Loucy (cell line): ENCODE measurements around the gene HSH2D.

Experiments
- EZH2phosphoT487 ChIP-seq: fragments of 200-600 bp; IDR thresholded peaks from 2 replicates; pipeline ENCODE4 v1.6.1; 2018; ENCODE audit warnings: antibody characterized with exemption, mild to moderate bottlenecking, moderate library complexity, borderline replicate concordance
- TF ChIP-seq, protein P1 (sequence below): fragments of 200-600 bp; sonication (generic); conservative IDR thresholded peaks from 2 replicates; pipeline ENCODE4 v1.5.1; 2014; ENCODE audit warnings: mild to moderate bottlenecking, antibody characterized with exemption, low read length

DNA sequence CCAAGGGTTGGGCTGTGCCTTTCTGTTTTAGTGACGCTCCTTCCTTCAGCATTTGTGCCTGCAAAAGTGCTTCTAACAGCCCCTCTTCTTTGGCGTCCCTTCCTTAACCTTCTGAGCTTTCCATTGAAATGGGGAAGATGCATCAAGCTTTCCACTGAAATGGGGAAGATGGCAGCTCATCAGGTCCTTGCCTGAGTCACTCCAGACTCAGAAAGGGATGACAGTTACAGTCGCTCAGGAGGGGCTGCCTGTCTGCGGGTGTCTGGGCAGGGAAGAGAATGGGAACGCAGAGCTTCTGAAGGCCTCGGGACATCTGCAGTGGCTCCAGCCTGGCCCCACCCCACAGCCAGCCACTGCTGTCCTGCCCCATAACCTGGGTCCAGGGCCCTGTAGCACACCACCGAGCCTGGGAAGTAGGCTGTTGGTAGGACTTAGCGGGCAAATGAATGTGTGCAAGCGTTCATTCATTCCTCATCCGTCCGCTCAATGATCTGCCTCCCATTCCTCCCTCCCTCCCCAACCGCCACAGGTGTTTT is 64.1 kb downstream of the HSH2D start:
- TF ChIP-seq, protein P1, sequence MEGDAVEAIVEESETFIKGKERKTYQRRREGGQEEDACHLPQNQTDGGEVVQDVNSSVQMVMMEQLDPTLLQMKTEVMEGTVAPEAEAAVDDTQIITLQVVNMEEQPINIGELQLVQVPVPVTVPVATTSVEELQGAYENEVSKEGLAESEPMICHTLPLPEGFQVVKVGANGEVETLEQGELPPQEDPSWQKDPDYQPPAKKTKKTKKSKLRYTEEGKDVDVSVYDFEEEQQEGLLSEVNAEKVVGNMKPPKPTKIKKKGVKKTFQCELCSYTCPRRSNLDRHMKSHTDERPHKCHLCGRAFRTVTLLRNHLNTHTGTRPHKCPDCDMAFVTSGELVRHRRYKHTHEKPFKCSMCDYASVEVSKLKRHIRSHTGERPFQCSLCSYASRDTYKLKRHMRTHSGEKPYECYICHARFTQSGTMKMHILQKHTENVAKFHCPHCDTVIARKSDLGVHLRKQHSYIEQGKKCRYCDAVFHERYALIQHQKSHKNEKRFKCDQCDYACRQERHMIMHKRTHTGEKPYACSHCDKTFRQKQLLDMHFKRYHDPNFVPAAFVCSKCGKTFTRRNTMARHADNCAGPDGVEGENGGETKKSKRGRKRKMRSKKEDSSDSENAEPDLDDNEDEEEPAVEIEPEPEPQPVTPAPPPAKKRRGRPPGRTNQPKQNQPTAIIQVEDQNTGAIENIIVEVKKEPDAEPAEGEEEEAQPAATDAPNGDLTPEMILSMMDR = no peak
- TF ChIP-seq EZH2phosphoT487 = no peak
